NAMALWA (cell line): ENCODE data around the gene KAT7.
"Not testable (repeated sequence)": the region's sequence is repeated elsewhere in the genome, so short reads cannot be mapped to it uniquely, and the experiment has no call there.

Source experiments
- DNase-seq: peaks from one replicate; pipeline ENCODE4 v3.0.0-alpha.2; 2015; ENCODE audit warnings: low spot score

Gene KAT7

GRCh38 chr17:49809056-49809455 lies 20.6 kb downstream of the KAT7 start:
- DNase-seq, result no peak

DNA sequence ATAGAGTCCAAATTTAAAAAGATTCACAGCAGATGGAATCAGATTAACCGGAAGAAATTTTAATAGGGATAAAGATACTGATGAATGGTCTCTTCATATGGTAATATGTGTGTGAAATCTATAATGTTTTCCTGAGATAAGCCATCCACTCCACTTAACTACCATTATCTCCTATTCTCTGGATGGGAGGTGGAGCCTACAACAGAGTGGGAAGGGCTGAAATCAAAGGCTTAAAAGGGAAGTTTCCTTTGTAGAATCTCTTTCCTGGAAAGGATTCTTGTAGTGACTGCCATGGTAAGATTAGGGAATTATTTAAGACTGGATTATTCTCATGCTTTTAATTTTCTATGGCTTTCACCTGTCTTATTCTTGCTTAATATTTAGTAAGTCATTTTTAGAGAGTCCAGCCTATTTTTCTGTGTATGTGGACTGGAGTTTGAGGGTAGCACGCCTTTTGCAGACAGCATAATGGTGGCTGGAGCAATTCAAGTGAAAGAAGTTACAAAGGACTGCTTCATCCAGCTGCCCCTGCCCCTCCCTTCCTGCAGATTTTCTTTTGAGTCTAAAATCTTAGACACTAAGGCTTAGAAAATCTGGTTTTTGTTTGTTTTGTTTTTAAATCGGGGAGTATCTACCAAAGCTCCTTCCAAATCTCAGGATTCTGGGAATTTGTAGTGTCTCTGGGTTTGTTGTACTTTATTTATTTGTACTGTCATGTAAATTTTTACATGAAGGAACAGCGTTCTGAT lies 26.5 kb downstream of the KAT7 start:
- no peak for DNase-seq

DNA sequence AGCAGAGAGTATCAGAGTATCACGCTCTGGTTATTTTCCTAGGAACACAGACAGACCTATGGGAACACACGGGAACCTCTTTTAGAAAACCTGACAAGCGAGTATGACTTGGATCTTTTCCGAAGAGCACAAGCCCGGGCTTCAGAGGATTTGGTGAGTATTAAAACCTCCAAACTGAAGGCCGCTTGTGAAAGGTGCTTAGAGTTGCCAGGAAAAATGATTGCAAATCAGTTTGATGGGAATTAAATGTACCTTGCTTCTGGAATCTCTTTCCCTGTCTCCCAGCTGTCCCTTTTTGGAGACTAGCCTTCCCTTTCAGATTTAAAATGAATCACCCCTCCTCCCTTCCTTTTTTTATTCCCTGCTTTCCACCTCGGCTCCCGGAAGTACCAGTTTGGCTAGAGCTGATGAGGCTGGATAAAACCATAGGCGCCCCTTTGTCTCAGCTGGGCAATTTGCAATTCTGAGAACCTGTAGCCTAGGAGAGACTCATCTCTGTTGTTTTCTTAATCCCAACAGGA lies 27.3 kb downstream of the KAT7 start:
- no peak for DNase-seq

DNA sequence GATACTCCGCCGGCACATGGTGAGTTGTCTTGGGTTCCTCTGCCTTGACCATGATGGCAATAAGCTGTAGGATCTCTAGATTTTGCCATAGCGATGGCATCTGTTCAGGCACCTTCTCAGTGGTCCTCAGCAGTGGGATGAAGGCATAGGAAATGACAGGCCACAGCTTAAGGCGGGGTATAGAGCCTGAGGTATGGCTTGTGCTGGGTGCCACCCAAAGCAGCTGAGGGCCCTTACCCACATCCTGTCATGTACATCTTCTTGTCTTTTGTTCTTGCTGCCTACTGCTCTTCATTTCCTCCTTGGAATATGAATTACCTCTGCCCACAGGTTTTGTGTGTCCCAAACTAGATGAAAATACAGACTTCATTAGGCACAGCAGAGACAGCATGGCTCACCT lies 29.5 kb downstream of the KAT7 start:
- no peak for DNase-seq

DNA sequence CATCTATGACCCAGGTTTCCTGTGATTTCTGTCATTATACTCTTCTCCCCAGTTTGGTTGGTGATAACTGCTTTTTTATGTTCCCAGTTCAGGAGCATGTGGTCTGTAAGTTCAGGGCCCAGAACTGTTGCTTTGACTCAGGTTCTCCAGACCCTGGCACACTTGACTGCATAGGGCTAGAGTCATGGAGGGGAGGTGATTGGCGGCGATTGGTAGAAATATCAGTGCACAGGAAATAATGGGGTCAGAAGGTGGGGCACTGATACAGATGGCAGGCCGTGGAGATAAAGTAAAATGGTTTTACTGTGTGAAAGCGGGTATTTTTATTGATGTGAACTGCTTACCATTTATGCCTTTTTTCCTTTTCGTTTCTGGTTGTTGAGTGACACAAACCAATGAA lies 30.7 kb downstream of the KAT7 start:
- DNase-seq, result no peak

DNA sequence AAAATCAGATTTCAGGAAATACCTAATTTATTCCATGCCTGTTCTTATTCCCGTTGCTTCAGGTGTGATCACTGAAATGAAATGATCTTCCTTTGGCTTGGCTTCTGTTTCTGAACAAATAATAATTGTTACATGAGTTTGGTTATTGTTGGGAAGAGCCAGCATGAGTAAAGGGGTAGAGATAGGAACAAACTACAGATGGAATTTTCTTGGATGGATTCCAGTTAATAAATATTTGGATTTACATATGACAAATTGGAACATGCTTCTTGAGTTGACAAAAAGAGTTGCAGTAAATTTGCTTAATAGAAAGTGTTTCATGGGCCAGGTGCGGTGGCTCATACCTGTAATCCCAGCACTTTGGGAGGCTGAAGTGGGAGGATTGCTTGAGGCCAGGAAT lies 31.2 kb downstream of the KAT7 start:
- no peak for DNase-seq

DNA sequence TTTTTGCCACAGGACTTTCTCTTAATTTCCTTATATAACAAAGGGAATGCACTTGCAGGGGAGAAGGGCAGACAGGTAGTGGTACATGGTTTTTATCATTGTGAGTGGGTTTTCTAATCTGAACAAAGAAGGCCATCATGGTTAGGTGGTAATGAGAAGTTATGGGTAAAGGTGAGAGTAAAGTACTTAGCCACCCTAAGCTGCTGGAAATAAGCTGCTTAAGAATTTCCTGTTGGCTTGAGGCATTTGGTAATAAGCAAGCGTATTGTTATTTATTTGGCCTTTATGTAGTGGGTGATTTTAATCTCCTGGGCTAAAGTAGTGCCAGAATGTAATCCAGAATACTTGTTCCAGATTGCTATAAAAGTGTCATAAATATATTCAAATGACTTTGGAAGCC lies 32.3 kb downstream of the KAT7 start:
- no peak for DNase-seq

DNA sequence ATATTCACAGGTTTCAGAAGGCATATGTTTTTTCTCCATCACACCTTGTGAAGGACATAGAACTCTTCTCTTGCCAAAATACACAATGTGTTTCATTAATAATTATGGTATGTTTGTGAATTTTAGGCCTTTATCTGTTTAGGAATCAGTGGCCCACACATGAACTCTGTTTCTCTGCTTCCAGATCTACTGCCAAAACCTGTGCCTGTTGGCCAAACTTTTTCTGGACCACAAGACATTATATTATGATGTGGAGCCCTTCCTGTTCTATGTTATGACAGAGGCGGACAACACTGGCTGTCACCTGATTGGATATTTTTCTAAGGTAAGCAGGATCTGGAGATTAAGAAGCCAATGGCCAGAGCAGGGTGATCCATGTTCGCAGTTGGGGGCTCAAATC lies 33.0 kb downstream of the KAT7 start:
- DNase-seq, result no peak

DNA sequence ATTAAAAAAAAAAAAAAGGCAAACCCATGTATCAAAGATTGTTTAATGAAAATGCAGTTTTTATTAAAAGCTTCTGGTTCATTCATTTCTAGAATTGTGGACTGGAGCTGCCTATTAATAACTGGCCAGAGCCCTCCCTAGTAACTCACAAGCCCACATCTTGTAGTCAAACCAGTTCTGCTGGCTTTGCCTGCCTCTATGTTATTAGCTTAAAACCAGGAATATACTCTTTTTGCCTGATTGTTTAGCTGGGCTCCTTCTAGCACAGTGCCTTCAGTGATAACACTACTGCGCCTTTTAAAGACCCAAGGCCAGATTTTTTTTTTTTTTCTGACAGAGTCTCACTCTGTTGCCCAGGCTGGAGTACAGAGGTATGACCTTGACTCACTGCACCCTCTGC lies 33.4 kb downstream of the KAT7 start:
- DNase-seq, result no peak

DNA sequence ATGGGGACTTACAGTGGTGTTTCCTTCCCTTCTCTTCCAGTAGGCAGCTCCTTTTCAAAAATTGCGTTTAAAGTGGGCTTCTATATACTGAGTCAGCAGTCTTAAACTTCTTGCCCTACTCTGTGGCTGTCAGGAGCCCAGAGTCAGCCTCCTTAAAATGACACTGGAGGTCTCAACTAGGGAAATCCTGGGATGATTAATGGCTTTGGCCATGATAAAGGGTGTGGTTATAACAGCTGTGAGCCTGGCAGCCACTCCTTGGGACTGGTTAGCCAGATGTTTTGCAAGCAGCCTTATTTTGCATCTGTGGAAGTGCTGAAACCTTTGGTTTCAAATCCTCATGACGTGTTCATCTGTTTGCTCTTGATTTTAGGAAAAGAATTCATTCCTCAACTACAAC lies 34.3 kb downstream of the KAT7 start:
- DNase-seq, result no peak

GRCh38 chr17:49823614-49824013 lies 35.1 kb downstream of the KAT7 start:
- DNase-seq, result no peak

DNA sequence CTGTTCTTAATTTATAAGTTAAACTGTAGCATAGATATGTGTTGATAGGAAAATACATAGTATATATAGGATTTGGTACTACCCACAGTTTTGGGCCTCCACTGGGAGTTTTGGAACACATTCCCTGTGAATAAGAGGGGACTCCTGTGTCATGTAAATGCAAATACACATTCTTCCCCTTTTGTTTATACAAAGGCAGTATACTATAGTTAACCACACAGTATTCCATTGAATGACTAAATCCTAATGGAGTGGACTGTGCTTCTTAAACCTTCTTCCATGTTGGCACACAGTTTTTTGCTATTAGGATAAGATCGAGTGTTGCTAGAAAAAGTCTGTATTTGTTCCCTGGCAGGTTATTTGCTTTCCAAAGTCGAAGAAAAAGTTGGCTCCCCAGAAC lies 37.2 kb downstream of the KAT7 start:
- no peak for DNase-seq

DNA sequence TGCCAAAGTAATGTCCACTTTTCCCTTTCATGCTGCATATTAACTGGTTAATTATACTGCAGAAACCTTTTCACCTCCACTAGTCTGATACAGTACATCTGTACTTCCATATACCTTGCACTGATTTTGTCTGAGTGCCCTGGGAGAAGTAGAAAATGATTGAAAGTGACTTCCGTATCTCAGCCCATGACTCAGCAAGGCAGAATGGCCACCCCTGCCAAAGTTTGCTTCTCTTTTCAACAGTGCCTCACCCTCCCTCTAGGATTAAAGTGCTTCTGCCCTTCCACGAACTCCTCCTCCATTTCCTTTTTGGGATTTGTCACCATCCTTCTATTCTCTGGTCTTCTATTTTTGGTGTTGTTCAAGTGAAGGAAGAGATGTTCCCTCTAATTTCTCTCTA lies 39.8 kb downstream of the KAT7 start:
- DNase-seq, result not testable (repeated sequence)

DNA sequence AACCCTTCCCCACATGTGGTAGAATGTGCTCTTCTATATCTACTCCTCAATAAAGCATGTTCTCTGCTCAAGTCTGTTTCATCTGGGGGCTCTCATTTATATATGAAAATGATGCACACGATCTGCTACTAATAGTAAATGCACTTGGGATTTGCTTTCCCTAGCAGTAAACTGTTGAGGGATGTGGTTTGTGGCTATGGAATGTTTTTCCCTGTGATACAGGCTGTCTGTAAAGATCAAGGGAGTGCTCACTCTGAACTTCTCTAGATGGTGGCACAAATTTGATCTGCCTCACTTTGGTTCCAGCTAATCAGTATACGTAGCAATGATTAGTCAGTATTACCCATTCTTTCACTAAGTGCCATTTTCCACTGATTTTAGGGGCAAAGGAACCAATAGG lies 40.5 kb downstream of the KAT7 start:
- no peak for DNase-seq

- DNase-seq, result no peak
These were observed 42.1 kb downstream of the KAT7 start for GRCh38 chr17:49830605-49831004.

- DNase-seq, result no peak
These were observed 44.5 kb downstream of the KAT7 start for GRCh38 chr17:49832840-49833599.

DNA sequence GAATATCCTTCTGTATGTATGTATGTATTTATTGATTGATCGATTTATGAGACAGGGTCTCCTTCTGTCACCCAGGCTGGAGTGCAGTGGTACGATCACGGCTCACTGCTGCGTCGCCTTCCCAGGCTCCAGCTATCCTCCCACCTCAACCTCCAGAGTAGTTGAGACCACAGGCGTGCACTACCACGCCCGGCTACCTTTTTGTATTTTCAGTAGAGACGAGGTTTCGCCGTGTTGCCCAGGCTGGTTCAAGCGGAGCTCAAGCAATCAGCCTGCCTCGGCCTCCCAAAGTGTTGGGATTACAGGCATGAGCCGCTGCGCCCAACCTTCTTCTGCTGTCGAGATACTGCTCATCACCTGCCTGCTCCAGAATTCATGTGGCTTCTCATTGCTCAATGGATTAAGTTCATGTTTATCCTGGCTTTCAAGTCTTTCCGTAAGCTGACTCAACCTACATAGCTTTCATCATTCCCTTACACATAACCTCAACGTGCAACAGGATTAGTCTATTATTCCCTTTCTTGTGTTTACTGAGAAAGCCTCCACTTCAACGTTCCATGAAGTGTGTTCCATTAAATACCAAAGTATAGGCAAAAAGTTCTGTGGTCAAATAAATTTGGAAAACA lies 45.8 kb downstream of the KAT7 start:
- no peak for DNase-seq

DNA sequence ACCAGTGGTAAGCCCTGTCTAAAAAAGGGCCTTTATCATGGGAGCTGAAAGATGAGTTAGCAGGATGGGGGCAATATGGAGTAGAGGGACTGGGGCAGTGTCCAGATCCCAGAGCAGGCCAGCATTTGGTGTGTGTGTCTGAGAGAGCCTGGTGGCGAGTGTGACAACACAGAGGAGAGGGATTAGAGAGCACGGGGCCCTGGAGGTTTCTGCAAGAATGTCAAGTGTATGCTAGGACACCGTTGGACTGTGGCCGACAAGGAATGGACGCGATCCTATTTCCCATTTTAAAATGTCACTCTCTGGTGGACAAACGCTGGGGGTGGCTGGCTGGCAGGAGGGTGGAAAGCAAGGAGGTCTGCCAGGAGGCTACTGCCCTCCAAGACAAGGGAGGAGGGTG lies 47.0 kb downstream of the KAT7 start:
- no peak for DNase-seq

- DNase-seq, result no peak
These were observed 47.9 kb downstream of the KAT7 start for GRCh38 chr17:49836111-49837030.

DNA sequence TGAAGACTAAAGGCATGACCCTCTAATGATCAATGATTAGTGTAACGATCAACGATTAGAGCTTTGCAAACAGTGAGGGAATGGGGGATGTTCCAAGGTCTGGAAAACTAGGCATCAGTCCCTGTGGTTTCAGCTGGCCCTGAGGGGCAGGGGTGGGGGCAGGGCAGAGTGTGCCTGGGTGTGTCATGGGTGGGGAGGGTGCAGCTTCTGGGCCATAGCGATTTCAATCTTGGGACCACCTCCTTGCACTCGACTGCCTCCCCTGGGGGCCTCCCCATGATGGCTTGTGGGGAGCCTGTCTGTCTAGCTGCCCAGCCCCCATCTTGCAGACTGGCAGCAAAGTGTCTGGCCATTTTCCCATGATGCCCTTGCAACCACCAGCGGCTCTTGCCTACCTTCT lies 51.0 kb downstream of the KAT7 start:
- no peak for DNase-seq

DNA sequence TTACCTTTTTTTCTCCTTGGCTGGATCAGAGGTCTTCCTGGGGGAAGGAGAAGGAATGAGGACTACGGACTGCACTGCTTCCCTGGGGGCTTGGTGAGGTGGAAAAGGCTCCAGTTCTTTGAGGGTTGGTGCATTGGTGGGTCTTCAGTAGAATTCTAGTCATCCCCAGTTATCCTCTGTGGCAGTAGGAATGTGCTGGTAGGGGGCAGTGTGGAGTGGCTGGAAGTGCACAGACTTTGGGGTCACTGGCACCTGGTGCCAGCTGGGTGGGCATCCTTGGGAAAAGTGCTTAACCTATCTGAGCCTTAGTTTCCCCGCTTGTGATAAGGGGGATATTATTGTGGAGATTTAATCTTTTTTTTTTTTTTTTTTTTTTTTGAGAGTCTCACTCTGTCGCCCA lies 53.1 kb downstream of the KAT7 start:
- DNase-seq, result no peak

GRCh38 chr17:49842371-49842770 lies 53.9 kb downstream of the KAT7 start:
- no peak for DNase-seq
